IPS-18c (cell line): ENCODE results near the gene TANGO2.

Experiments
- H3K4me3 ChIP-seq: 2 replicates; pipeline ENCODE4 v1.7.0; 2013; ENCODE audit warnings: low read depth, mild to moderate bottlenecking, low read length, moderate library complexity; ENCODE audit not compliant: insufficient read depth
- H3K9me3 ChIP-seq: one replicate; pipeline ENCODE4 v1.6.1; 2013; ENCODE audit warnings: mild to moderate bottlenecking, low read length, moderate library complexity; ENCODE audit not compliant: control insufficient read depth, insufficient read depth

The TANGO2 gene

DNA sequence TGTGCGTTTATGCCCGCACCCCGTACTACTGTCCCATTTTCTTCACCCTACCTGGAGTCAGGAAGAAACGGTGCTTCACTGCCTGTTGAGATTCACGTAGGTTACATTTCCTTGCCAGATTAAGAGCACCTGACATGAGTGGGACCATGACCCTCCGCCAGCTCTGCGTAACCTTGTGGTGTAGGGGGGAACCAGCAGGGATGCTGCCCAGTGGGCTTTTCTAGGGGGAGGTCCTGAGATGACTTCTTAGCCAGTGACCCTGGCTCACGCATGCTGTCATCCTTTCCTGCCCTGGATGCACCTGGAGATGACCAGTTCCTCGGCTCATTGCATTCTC, 3.3 kb upstream of the TANGO2 start:
- H3K4me3 ChIP-seq = peak overlapping the region; percentile 77; the same call in 1 of the 2 replicates

DNA sequence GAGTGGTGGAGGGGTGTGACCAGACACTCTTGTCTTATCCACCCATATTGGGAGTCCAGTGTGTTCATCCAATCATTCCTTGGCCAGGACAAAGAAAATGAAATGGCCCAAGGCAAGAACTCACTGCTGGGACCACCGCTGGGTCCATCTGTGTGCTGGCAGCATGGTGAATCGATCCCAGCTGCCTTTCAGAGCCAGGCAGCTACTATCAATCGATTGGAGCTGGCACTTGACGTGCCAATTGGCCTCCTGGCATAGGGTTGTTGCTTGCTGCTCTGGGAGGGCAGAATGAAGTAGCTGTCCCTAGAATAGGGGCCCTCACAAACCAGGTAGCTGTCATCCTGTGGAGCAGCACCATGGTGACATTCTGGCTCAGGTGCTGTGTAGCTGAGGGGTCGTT, 2.9 kb upstream of the TANGO2 start:
- H3K4me3 ChIP-seq = no peak overlapping the region
- no peaks in the 10 kb centered on the region for H3K9me3 ChIP-seq

More for the DNA sequence above, 3.3 kb upstream of the TANGO2 start:
- no peaks in the 10 kb centered on the region for H3K9me3 ChIP-seq

DNA sequence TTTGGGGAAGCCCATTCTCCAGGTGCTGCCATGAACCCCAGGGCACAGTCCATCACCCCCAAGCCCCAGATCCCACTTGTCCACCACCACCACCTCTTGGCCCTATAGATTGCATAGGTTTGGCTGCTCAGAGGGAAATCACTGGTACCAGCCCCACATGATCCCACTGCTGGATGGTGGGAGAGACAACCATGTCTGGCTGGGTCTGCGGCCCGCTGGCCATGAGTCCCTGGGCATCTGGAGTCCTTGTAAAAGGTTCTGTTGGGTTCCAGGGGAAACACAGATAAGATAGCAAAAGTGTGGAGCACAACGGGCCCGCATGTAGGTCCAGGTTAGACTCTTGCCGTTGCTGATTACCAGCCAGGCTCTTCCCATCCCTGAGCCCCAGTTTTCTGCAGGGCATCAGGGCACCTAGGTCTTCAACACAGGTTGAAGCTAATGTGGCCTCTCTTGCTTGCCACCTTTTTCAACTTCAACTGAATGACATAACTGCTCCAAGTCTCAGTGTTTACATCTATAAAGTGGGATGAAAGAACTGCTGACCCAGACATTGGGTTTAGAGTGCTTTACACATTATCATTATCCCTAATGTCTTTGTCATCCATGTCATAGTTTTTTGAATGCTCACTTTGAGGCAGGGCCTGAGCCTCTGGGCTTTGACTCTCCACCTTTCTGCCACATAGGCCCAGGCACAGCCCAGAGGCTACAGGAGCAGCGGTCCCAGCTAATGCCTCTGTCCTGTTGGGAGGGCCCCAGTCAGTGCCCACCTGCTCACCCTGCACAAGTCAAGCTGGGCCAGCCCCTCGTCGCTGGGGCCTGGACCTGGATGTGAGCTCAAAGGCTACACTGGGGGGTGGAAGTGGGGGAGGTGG, 1.0 kb upstream of the TANGO2 start:
- Histone ChIP-seq H3K9me3 (no peaks in the 10 kb centered on the region), H3K4me3 (peak overlapping the region; percentile 46)

DNA sequence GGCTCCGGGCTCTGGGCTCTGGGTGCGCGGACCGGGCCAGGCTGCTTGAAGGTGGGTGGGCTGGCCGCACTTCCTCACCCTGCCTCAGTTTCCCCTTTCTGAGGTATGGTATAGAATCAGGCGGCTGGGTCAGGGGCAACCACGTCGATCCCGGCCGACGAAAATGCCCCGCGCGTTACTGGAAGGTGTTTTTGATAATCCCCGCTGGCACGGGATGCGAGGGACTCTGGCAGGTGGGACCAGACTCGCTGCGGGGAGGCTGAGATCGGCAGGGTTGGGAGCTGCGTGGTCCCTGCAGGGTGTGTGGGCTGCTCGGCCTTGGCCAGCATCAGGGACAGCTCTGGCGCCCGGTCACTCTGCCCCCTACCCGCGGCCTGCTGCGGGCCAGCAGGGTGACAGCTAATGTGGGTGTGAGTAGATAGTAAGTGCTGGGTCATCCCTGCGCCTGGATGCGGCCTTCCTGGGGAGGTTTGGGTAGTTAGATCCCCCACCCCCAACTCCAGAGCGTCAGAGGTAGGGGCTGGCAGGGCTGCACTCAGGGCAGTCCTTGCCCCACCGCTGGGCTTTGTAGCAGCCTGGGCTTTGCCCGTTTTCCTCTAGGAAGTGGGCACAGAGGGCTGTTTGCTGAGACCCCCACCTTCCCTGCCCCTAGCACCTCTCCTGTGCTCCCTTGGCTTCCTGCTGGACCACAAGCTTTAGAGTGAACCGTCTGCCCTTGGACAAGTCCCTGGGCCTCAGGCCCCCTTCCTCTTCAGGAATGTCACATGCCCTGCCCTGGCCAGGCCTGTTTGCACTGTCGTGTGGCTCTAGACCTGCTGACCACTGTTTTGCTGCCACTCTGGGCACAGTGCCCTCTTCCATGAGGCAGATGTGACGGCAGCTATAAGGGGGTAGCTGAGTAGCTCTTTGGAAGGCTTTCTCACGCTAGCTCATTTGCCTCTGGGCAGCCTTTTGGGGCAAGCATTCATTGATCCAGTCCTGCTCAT, 579 bp downstream of the TANGO2 start:
- no peaks in the 10 kb centered on the region for H3K9me3 ChIP-seq

DNA sequence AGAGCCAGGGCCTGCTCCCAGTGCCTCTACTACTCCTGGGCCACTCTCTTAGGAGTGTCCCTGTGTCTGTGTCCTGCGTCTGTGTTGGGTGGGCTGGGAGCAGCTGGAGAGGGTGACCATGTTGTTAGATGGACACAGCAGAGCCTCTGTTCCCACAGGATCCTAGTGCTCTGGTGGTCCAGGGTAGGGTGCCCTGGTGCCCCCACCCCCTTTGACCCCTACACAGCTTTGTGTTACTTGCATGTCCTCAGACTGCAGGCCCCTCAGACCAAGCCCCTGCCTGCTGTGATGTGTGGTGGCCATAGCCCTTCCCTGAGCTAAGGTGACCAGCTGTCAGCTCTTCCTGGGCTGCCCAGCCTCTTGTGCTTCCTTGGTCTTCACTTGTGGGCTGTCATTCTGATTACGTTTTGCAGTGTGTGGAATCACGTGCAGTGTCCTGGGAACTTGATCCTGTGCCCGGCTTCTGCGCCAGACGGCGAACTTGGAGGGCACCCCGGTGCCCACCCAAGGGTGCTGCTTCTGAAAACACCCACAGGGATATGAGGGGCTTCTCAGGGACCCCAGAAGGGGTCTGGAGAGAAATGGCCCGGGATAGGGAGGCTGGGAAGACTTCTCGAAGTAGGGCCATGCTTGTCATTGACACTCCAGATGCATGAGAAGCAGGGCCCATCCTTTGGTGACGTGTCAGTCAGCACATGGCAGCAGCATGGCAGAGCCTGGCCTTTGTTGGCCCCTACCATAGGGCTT, 1.5 kb downstream of the TANGO2 start:
- H3K4me3 ChIP-seq = peak overlapping the region; percentile 86; the same call in 1 of the 2 replicates
- no peaks in the 10 kb centered on the region for H3K9me3 ChIP-seq

More for the DNA sequence above, 579 bp downstream of the TANGO2 start:
- peak overlapping the region; percentile 86 for H3K4me3 ChIP-seq

DNA sequence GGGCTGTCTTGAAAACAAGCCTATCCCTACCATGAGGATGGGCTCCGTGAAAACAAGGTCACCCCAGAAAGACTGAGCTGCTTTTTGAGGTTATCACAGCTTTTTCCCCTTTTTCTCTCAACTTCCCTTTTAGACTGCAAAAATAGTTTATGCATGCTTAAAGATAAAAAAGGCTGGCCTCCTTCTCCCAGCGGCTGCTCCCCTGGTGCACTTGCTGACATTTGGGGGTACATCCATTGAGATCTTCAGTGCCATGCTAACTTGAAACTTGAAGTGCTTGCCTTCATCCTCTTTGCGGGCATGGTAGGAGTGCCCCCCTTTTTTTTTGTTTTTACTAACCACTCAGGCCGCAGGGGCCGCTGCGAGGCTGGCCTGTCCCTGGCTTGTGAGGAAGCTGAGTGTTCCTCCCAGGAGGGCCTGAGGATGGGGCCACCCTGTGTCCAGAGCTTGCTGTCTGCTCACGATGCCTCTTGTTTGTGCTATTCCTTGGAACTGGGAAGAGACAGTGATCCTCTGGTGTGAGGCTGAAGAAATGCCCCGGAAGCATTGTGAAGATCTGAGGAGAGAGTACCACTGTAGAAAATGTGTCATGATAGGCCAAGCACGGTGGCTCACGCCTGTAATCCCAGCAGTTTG, 2.2 kb downstream of the TANGO2 start:
- Histone ChIP-seq H3K9me3 (no peaks in the 10 kb centered on the region), H3K4me3 (no peak overlapping the region)

DNA sequence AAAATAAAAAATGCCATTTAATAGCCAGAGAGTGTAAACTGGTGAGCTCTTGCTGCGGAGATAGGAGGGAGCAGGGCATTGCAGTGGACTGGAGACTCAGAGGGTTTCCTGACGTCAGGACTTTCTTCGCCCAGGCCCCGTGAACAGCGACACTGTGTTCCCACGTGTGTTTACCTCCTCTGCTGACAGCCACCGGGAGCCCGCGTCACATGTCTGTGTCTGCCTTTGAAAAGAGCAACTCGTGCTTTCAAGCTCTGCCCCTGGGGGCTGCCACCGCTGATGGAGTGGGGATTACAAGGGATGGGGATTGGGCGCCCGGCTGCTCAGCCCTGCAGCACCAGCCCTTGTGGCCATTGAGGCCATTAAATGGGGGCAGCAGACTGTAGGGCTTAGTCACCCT, 3.3 kb downstream of the TANGO2 start:
- Histone ChIP-seq H3K9me3 (no peaks in the 10 kb centered on the region), H3K4me3 (no peak overlapping the region)

DNA sequence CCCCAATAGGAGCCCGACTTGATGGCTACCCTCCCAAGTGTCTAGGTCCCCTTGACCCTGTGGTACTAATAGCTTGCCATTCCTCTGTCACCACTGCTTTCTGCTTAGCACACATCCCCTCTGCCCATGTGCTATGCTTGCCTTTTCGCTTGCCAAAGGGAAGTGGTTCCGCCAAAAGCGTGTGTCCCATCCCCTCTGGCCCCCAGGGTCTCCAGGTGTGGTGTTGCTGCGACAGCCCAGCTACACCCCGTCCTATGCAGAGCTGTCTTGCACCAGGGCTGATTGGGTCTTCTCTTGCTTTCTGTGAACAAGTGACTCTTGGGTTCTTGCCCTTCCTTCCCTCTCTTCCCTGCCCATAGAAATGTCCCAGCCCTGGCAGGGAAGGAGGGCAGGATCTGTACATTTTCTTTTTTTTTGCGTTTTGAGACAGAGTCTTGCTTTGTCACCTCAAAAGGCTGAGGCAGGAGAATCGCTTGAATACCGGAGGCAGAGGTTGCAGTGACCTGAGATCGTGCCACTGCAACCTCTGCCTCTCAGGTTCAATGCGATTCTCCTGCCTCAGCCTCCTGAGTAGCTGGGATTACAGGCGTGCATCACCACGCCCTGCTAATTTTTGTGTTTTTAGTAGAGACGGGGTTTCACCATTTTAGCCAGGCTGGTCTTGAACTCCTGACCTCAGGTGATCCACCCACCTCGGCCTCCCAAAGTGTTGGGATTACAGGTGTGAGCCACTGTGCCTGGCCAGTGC, 3.9 kb downstream of the TANGO2 start:
- Histone ChIP-seq H3K9me3 (no peaks in the 10 kb centered on the region), H3K4me3 (no peak overlapping the region)

DNA sequence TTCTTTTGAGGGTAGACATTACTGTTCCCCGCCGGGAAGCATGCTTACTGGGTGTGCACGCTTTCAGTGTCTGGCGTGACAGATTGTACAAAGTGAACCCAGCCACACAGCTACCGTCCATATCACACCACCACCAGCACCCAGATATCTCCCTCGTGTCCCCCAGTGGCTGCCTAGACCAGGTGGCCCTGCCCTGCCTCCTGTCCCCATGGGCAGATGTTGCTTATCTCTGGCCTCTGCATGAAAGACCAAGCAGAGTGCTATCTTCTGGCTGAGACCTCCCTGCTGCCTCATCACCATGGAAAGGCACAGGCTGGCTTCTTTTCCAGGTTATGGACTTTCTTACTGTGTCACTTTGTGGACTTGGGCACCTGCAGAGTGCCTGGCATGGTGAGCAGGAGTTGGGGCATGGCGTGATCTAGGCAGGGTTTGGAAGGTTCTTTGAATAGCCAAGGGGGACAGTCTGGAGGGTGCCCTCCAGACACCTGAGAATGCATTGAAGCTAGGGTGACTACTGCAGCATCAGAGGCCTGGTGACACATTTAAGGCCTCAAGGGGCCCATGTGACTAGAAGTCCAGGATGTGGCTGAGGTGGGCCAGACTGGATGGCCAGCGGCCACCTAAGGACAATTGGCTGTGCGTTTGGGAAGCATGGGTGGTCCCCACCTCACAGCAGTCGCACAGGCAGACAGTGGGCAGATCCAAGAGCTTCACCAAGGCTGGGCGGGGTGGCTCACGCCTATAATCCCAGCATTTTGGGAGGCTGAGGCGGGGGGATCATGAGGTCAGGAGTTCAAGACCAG, 4.7 kb downstream of the TANGO2 start:
- Histone ChIP-seq H3K9me3 (no peaks in the 10 kb centered on the region), H3K4me3 (no peak overlapping the region)

DNA sequence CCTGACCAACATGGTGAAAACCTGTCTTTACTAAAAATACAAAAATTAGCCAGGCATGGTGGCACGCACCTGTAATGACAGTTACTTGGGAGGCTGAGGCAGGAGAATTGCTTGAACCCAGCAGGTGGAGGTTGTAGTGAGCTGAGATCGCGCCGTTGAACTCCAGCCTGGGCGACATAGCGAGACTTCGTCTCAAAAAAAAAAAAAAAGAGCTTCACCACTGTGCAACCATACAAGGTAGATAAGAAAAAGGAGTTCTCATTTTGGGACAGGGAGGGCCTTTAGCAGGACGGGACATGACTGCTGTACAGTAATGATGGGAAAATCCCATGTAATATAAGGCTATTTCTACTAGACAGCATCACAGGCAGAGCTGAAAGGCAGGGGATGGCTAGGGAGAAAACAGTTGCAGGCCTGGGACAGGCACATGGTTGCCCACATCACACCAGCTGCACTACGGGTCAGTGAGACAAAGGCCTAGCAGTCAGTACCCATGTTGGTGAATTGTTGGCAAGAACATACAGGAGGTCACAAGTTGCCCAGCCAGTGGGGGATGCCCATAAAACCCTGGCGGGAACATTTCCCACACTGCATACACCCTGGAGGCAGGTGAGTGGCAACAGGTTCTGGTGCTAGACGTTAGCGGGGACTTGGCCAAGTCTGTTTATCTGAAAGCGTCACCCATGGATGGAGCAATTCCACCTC, 5.4 kb downstream of the TANGO2 start:
- Histone ChIP-seq H3K4me3 (no peak overlapping the region), H3K9me3 (no peaks in the 10 kb centered on the region)

DNA sequence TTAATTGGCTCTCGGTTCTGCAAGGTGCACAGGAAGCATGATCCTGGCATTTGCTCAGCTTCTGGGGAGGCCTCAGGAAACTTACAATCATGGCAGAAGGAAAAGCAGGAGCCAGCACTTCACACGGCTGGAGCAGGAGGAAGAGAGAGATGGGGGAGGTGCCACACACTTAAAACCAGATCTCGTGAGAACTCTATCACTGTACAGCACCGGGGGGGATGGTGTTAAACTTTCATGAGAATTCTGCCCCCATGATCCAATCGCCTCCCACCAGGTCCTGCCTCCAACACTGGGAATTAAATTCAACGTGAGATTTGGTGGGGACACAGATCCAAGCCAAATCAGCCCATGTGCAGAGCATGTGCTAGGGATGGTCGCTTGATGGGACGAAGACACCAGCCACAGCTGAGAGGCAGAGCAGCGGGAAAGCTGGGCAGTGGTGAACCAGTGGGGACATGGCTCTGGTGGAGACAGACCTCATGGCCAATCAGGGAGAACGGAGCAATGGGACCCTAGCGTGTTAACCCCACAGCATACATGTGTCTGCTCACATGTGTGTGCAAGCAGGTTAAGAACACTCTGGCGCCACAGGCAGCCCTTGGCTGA, 6.2 kb downstream of the TANGO2 start:
- no peak overlapping the region for H3K4me3 ChIP-seq
- no peaks in the 10 kb centered on the region for H3K9me3 ChIP-seq

DNA sequence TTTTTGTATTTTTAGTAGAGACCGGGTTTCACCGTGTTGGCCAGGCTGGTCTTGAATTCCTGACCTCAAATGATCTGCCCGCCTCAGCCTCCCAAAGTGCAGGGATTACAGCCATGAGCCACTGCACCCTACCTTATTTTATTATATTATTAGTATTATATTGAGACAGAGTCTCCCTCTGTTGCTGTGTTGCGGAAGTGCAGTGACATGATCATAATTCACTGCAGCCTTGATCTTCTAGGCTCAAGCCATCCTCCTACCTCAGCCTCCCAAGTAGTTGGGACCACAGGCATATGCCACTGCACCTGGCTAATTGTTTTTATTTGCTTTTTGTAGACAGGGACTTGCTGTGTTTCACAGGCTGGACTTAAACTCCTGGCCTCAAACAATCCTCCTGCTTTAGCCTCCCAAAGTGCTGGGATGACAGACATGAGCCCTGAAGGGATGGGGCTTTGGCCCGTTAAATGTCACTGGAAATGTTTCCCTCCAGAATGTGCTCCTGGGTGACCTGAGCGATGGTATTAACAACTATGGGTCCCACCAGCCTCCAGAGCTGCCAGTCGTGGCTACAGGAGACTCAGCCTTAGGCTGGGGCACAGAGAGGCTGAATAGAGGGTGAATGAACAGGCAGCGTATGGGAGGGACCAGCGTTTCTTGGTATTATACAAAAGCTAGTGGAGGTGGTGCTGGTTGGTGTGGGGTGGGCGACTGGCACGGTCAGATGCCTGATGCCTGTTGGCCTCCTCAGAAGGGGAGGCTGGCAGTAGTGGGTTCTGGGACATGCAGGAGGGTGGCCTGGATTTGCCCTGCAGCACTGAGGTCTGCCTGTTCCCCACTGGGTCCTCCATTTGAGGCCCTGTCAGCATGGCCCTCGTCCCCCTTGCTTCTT, 7.3 kb downstream of the TANGO2 start:
- no peak overlapping the region for H3K4me3 ChIP-seq
- H3K9me3 ChIP-seq = no peaks in the 10 kb centered on the region

DNA sequence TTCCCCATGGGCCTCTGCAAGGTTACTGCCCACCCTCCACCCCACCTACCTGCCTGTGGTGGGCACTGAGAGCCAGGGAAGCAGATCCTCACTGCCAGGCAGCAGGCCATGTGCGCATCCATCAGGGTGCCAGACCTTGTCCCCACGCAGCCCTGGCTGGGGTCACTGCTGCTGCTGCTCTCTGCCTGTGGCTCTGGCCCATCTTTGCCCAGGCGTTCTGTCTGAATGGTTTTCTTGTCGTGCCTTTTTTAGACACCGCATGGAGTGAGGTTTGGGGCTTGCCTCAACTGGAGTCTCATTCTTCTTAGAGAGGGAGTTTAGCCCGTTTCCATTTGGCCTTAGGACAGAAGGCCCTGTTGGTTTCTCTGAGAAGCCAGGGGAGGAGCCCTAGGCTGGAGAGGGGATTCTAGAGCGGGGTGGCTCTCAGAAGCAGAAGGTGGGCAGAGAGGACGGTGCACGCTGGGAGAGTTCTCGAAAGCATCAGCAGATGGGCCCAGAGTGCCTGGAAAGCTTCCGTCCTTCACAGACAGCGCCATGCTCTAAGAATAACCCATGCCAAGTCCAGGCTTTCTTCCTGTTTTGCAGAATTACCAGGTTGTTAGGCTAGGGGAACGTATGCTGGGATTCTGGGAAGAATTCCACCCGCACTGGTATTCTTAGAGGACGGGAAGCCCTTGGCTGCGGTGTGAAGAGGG, 8.1 kb downstream of the TANGO2 start:
- H3K9me3 ChIP-seq = peaks cover 1% of the 10 kb centered on the region
- H3K4me3 ChIP-seq = no peak overlapping the region
